Gastroesophageal sphincter (tissue), 4 donors: ENCODE data around the gene MRPL47. TPM values are rescaled to one million over a fixed set of nuclear protein-coding genes. Genes with fewer than 3 reads are reported as not detected.

Experiments
- ATAC-seq: fragments of 150-250 bp; one replicate; pipeline ENCODE4 v1.9.1; 2016; ENCODE audit warnings: mild to moderate bottlenecking, moderate library complexity
- H3K27ac ChIP-seq, 4 donors: fragments of 200-600 bp; sonication (generic) in 3 of 4; 1 replicate in 3 of 4; 2 replicates in 1 of 4; pipeline ENCODE4 v1.5.1; 2016 to 2019
- H3K27me3 ChIP-seq: fragments of 200-600 bp; sonication (generic); one replicate; pipeline ENCODE4 v1.5.1; 2019
- H3K36me3 ChIP-seq, 2 donors: fragments of 200-600 bp; sonication (generic); one replicate each; pipeline ENCODE4 v1.5.1; 2019; ENCODE audit warnings: control low read depth in 1 of 2
- H3K4me1 ChIP-seq, 3 donors: fragments of 200-600 bp; sonication (generic); 1 replicate in 2 of 3; 2 replicates in 1 of 3; pipeline ENCODE4 v1.5.1; 2016 to 2019; ENCODE audit warnings: control low read depth in 2 of 3
- H3K4me3 ChIP-seq, 2 donors: fragments of 200-600 bp; sonication (generic); one replicate each; pipeline ENCODE4 v1.5.1; 2019; ENCODE audit warnings: mild to moderate bottlenecking in 1 of 2, moderate library complexity in 1 of 2
- H3K9me3 ChIP-seq, 3 donors: fragments of 200-600 bp; sonication (generic); one replicate each; pipeline ENCODE4 v1.5.1; 2017 to 2019; ENCODE audit warnings: control low read depth in 2 of 3
- EP300 ChIP-seq: sonication (generic); formaldehyde crosslinking; IDR thresholded peaks from one replicate; pipeline ENCODE4 v1.6.1; 2017; ENCODE audit warnings: antibody characterized with exemption, mild to moderate bottlenecking
- POLR2A ChIP-seq, 2 donors: fragments of 450-650 bp; IDR thresholded peaks; one replicate each; pipeline ENCODE4 v1.6.1; 2017; ENCODE audit warnings: antibody characterized with exemption in 2 of 2, mild to moderate bottlenecking in 2 of 2, moderate library complexity in 1 of 2
- POLR2AphosphoS5 ChIP-seq: sonication (generic); formaldehyde crosslinking; IDR thresholded peaks from one replicate; pipeline ENCODE4 v1.6.1; 2017; ENCODE audit warnings: antibody characterized with exemption
- WGBS, 2 donors: methylation state at CpG; one replicate each; pipeline ENCODE4 v1.1.5; 2018; ENCODE audit warnings: low coverage in 1 of 2; 5-methylcytosine and 5-hydroxymethylcytosine counted together
- total RNA-seq, 4 donors: library from RNA; depleted of rRNA; stranded (reverse); fragments of >200 nt; gene quantifications; one replicate each; pipeline ENCODE4 v1.1.0, GENCODE V29; 2016
- TF ChIP-seq, protein P1 (sequence below), 4 experiments: fragments of 200-600 bp in 2 of 4; fragments of 450-650 bp in 2 of 4; sonication (generic) in 1 of 4; IDR thresholded peaks; one replicate each; pipeline ENCODE4 v1.5.1; 2017 to 2019; ENCODE audit warnings: antibody characterized with exemption in 4 of 4, mild to moderate bottlenecking in 2 of 4, moderate library complexity in 2 of 4

MRPL47 gene
- total RNA-seq, 4 donors from 2014 or later = 20.1 to 32.3 (median 24.8) TPM

DNA sequence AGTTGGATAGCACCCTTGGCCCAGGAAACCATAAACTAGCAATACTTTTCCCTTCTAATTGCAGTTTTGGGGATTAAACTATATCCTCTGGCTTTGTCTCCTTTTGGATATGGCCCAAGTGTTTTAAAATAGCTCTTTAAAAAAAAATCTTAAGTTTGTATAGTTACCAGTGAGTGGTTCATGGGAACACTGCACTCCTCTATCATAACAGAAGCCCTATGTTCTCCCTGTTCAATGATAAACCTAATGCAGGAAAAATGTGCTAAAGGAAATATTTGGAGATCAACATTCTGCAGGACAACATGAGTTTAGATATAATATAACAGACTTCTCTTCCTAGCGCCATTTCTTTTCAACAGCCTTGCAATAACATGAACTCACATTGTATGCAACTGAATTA, 13.1 kb downstream of the MRPL47 start:
- TF ChIP-seq EP300 = no peak
- TF ChIP-seq POLR2AphosphoS5 = no peak
- TF ChIP-seq POLR2A (IDR thresholded peaks at IDR 0.05) = no peak
- TF ChIP-seq, protein P1, sequence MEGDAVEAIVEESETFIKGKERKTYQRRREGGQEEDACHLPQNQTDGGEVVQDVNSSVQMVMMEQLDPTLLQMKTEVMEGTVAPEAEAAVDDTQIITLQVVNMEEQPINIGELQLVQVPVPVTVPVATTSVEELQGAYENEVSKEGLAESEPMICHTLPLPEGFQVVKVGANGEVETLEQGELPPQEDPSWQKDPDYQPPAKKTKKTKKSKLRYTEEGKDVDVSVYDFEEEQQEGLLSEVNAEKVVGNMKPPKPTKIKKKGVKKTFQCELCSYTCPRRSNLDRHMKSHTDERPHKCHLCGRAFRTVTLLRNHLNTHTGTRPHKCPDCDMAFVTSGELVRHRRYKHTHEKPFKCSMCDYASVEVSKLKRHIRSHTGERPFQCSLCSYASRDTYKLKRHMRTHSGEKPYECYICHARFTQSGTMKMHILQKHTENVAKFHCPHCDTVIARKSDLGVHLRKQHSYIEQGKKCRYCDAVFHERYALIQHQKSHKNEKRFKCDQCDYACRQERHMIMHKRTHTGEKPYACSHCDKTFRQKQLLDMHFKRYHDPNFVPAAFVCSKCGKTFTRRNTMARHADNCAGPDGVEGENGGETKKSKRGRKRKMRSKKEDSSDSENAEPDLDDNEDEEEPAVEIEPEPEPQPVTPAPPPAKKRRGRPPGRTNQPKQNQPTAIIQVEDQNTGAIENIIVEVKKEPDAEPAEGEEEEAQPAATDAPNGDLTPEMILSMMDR (IDR thresholded peaks at IDR 0.05) = no peak
- Histone ChIP-seq H3K4me1 (peaks cover 0 to 24% (median 2%) of the 10 kb centered on the region in 3 donors), H3K36me3 (peaks cover 21 to 99% of the 10 kb centered on the region in 2 donors), H3K9me3 (no peaks in the 10 kb centered on the region), H3K4me3 (no peak overlapping the region), H3K27ac (peak overlapping the region in 2 of 4 donors; percentile 5 to 64), H3K27me3 (no peaks in the 10 kb centered on the region)
- ATAC-seq = no peak
- 26 to 50% methylated on average over 1 of the region's 1 CpG for WGBS, 2 donors

DNA sequence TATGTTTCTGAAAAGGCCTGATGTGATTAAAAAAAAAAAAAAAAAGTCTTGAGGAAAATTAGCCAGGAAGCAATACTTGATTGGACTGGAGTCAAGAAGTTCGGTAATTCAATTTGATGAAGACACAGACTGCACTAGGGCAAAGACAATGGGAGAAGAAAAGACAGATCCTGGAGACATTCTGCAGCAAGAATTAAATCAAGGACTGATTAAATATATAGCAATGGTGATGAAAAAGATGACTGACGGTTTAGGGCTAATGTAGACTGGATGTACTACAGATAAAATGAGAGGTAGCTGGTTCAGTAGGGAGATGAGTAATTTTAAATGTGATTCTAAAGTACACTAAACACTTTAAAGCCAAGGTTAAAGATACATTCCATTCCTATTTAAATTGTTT, 13.8 kb downstream of the MRPL47 start:
- 35 to 46% methylated on average over 2 of the region's 2 CpGs for WGBS, 2 donors
- no peak for ATAC-seq

DNA sequence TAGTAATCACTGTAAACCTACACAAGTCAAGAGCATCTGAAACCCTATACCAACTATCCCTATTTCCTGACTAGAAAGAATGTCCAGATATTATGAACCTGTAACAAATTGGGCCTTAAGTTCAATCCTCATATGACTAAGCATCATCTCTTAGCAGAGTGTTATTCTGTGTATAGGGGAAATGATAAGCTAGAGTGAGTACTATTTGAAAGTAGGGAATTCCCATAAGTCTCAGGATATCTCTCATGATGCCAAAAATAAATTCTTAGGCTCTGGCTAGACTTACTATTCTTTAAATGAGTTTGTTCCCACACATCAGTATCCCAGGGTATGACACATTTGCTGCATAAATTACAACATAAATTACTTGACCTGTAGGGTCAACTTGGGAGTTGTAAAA, 15.3 kb downstream of the MRPL47 start:
- Histone ChIP-seq H3K27ac (no peak overlapping the region), H3K4me3 (no peak overlapping the region), H3K27me3 (no peaks in the 10 kb centered on the region), H3K9me3 (no peaks in the 10 kb centered on the region), H3K4me1 (peaks cover 0 to 24% (median 2%) of the 10 kb centered on the region in 3 donors), H3K36me3 (peaks cover 21 to 99% of the 10 kb centered on the region in 2 donors)
- TF ChIP-seq, protein P1 (IDR thresholded peaks at IDR 0.05) = no peak
- TF ChIP-seq POLR2A (IDR thresholded peaks at IDR 0.05) (no peak), POLR2AphosphoS5 (no peak), EP300 (no peak)
- no peak for ATAC-seq

More for the DNA sequence above, 13.8 kb downstream of the MRPL47 start:
- H3K4me1 ChIP-seq = peaks cover 0 to 24% (median 2%) of the 10 kb centered on the region in 3 donors
- H3K9me3 ChIP-seq = no peaks in the 10 kb centered on the region
- TF ChIP-seq POLR2A (IDR thresholded peaks at IDR 0.05) (no peak), EP300 (no peak), POLR2AphosphoS5 (no peak)
- TF ChIP-seq, protein P1 (IDR thresholded peaks at IDR 0.05) = no peak
- peaks cover 21 to 99% of the 10 kb centered on the region in 2 donors for H3K36me3 ChIP-seq
- no peak overlapping the region for H3K4me3 ChIP-seq
- H3K27me3 ChIP-seq = no peaks in the 10 kb centered on the region
- peak overlapping the region in 2 of 4 donors; percentile 5 to 64 for H3K27ac ChIP-seq

DNA sequence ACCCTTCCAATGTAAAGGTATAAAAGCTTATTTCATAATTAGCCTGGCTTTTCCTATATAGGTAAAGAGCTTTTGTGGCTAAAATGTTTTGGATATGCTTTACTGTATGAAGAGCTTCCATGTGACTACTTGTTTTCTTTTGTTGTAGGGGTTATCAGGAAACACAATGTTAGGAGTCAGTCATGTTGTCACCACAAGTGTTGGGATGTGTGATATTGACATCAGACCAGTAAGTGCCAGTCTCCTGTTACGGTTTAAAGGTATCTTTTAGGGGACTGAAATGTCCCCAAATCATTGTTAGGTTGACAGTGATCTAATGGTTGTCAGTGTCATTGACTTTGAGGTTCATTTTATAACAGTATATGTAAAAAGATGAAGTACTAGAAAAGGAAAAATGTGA, 23.4 kb downstream of the MRPL47 start:
- Histone ChIP-seq H3K27me3 (no peaks in the 10 kb centered on the region), H3K9me3 (no peaks in the 10 kb centered on the region), H3K4me3 (no peak overlapping the region), H3K36me3 (peaks cover 0 to 93% of the 10 kb centered on the region in 2 donors), H3K4me1 (no peaks in the 10 kb centered on the region), H3K27ac (no peak overlapping the region)
- 100% methylated on average over 1 of the region's 1 CpG; no CpG with 5 or more reads in 1 of the 2 donors for WGBS, 2 donors
- TF ChIP-seq, protein P1 (IDR thresholded peaks at IDR 0.05) = no peak
- no peak for TF ChIP-seq POLR2A (IDR thresholded peaks at IDR 0.05)
- no peak for TF ChIP-seq POLR2AphosphoS5
- TF ChIP-seq EP300 = no peak
- ATAC-seq = no peak

DNA sequence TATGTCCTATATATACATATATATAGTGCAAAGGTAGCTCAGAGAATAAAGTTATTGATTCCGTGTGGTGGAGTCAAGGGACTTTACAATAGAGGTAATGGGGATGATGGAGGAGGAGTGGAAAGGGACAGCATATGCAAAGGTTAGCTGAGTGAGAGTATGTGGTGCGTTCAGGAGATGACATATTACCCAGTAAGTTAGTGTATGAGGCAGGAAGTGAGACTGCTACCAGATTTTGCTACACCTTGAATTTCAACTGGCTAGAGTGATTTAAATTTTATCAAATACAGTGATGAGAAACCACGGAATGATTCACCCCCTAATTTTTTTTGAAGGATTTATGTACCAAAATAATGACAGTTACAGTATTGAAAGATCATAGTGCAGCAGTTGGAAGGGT, 38.9 kb downstream of the MRPL47 start:
- no peaks in the 10 kb centered on the region for H3K27me3 ChIP-seq
- TF ChIP-seq EP300 = no peak
- TF ChIP-seq POLR2A (IDR thresholded peaks at IDR 0.05) = no peak
- TF ChIP-seq, protein P1 (IDR thresholded peaks at IDR 0.05) = no peak
- TF ChIP-seq POLR2AphosphoS5 = no peak
- H3K4me3 ChIP-seq = no peak overlapping the region
- ATAC-seq = no peak
- H3K4me1 ChIP-seq = peaks cover 0 to 25% (median 0%) of the 10 kb centered on the region in 3 donors
- no peaks in the 10 kb centered on the region for H3K9me3 ChIP-seq
- H3K27ac ChIP-seq = no peak overlapping the region
- 65 to 71% methylated on average over 3 of the region's 3 CpGs for WGBS, 2 donors
- H3K36me3 ChIP-seq = peaks cover 0 to 11% of the 10 kb centered on the region in 2 donors
